ENCODE data around the gene CARD16. TPM values are rescaled to one million over a fixed set of nuclear protein-coding genes. Genes with fewer than 3 reads are reported as not detected.
"Not testable (repeated sequence)": the region's sequence is repeated elsewhere in the genome, so short reads cannot be mapped to it uniquely, and the experiment has no call there.

CARD16 gene
- total RNA-seq, 1 experiment from 2014 or later = 19.5 TPM

DNA sequence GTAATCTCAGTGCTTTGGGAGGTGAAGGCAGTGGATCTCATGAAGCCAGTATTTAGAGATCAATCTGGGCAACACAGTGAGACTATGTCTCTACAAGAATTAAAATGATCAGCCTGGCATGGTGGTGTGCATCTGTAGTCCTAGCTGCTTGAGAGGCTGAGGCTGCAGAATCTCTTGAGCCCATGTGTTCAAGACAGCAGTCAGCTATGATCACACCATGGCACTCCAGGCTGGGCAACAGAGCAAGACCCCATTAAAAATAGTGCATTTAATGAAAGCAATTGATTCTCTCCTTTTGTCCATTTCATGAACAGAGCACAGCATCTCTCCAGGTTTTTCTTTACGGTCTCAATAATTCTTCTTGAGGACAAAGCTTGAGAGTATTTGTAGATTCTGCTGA lies 11.3 kb upstream of the CARD16 start:
- no peak for DNase-seq (ENCODE audit: low read depth, low spot score)
- in situ Hi-C loops (cut with HindIII; ENCODE audit: low pct_unique_long_range_greater_than_20kb, low sequenced_read_pairs) = no loop called here

- in situ Hi-C loops (cut with HindIII; ENCODE audit: low pct_unique_long_range_greater_than_20kb, low sequenced_read_pairs) = no loop called here
- no peak for DNase-seq (ENCODE audit: low read depth, low spot score)
Observed at GRCh38 chr11:105054723-105055493, 9.8 kb upstream of the CARD16 start.

- no peak for DNase-seq (ENCODE audit: low read depth, low spot score)
- in situ Hi-C loops (cut with HindIII; ENCODE audit: low pct_unique_long_range_greater_than_20kb, low sequenced_read_pairs) = no loop called here
Observed at GRCh38 chr11:105052487-105052886, 7.4 kb upstream of the CARD16 start.

GRCh38 chr11:105051559-105051958 lies 6.4 kb upstream of the CARD16 start:
- in situ Hi-C loops (cut with HindIII; ENCODE audit: low pct_unique_long_range_greater_than_20kb, low sequenced_read_pairs) = no loop called here
- no peak for DNase-seq (ENCODE audit: low read depth, low spot score)

DNA sequence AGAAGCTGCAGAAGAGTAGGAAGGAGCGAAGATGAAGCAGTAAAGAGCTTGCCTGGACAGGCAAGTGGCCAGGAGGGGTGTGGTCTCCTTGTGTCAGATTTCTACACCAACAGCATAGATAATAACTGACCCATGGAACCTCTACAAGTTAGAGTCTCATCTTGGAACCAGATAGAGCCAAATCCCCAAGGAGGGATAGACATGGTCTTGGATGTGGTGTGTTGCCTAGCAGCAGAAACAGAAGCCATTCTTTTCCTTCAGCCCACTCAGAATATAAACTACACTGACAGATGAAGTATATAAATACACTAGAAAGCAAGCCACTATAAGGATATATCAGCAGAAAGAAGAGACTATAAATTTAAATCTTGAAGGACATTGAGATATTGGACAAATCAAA lies 4.3 kb upstream of the CARD16 start:
- in situ Hi-C loops (cut with HindIII; ENCODE audit: low pct_unique_long_range_greater_than_20kb, low sequenced_read_pairs) = no loop called here
- DNase-seq (ENCODE audit: low read depth, low spot score) = no peak

DNA sequence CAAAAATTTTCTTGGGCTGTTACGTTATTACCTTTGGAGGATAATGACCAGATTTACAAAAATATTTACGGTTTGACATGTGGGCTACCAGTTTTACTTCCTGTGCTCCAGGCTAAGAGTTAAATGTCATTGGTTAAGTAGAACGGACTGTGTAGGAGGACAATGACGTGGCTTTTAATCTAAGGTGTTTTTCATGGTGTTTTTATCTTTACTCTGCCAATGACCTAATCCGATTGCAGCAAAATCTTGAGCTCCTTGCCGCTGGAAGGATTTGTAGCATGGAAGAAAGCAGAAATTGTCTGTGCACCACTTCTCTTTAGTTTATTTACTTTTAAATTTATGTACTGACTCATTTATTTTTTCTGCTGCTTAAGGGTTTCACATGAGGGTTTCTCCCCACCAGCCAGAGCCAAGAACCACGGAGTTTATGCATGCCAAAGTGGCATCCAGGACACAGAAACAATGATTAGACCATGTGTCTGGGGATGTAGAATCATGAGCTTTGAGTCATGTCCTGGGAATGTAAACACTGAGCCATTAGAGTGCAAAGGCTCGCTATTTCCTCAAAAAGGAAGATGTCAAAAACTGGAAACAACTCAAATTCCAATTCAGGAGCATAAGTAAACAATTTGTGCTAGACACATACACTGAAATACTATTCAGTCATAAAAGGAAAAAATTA lies 1.9 kb upstream of the CARD16 start:
- DNase-seq (ENCODE audit: low read depth, low spot score) = peak; percentile 67
- in situ Hi-C loops (cut with HindIII; ENCODE audit: low pct_unique_long_range_greater_than_20kb, low sequenced_read_pairs) = no loop called here

DNA sequence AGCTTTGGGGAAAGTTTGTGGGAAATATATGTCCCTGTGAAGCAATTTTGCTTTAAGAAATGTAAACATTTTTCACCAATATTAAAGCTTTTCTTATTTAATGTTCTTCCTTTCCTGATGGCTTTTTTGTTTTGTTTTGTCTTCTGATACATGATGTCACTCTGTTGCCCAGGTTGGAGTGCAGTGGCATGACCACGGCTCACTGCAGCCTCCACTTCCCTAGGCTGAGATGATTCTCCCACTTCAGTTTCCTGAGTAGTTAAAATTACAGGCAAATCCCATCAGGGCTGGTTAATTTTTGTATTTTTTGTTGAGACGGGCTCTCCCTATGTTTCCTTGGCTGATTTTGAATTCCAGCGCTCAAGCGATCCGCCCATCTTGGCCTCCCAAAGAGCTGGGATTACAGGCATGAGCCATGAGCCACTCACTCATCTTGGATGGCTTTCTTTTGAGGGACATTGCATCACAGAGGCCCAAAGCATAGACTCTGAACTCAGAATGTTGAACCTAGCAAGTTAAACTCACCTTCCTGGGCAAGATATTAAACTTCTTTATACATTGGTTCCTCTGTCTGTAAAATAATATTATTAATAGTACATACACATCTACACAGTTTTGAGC lies 651 bp upstream of the CARD16 start:
- in situ Hi-C loops (cut with HindIII; ENCODE audit: low pct_unique_long_range_greater_than_20kb, low sequenced_read_pairs) = no loop called here

GRCh38 chr11:105042178-105042577 lies 3.0 kb downstream of the CARD16 start:
- DNase-seq (ENCODE audit: low read depth, low spot score) = no peak
- in situ Hi-C loops (cut with HindIII; ENCODE audit: low pct_unique_long_range_greater_than_20kb, low sequenced_read_pairs) = no loop called here

More for the DNA sequence above, 651 bp upstream of the CARD16 start:
- DNase-seq (ENCODE audit: low read depth, low spot score) = no peak

GRCh38 chr11:105040703-105041102 lies 4.4 kb downstream of the CARD16 start:
- DNase-seq (ENCODE audit: low read depth, low spot score) = no peak
- in situ Hi-C loops (cut with HindIII; ENCODE audit: low pct_unique_long_range_greater_than_20kb, low sequenced_read_pairs) = no loop called here

DNA sequence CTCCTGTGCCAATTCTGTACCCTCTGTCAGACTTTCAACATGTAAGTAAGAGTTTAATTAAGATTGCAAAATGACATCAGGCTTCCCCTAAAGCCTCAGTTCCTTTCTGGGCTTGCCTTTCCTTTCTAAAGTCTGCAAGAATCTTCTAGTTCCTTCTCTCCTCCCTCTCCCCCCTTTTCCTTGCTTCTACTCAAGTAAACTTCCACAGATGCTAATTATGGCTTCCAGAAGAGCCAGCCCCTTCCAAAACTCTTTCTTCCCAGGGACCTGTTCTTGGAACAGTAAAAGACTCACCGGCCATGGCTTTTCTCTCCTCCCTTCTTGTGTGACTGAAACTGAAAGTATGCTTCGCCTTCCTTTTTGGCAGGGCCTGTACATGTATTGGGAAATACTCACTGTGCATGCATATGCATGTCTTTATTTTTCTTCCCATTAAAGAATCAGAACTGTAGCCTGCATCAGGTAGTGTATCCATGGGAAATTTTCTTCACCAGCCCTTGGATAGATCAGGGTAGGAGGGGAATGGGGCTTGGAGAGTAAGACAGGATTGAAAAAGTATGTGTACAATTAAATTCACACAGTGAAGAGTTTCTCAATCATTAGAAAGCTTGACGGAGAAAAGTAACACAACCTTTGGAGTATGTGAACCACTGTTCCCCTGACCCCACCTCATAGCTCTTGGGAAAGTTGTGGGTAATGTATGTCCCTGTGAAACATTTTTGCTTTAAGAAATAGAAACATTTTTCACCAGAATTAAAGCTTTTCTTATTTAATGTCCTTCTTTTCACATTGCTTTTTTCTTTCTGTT lies 10.1 kb downstream of the CARD16 start, which contains the start of gene CASP1:
Gene CASP1 (minus strand): TSS at position 332 of the 808 bp plus-strand sequence. CDS start 31 bp downstream, at position 301.
- DNase-seq (ENCODE audit: low read depth, low spot score) = peak; percentile 33

DNA sequence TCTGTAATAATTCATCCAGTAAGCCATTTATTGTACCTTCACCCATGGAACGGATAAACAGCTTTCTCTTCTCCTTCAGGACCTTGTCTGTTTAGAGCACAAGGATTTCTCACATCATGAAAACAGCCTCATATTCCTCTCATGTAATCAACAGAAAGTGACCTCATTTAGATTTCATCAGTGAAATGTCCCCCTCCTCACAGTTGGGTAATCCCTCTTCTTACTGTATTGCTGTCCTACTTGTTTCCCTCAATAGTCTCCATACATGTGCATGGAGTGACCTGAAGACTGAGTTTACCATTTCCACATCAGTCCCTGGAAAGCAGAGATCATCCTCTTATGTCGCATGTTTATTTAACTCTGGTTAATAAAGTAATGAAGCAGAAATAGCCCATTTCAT lies 10.7 kb downstream of the CARD16 start:
- in situ Hi-C loops (cut with HindIII; ENCODE audit: low pct_unique_long_range_greater_than_20kb, low sequenced_read_pairs); DNase-seq (ENCODE audit: low read depth, low spot score): not testable (repeated sequence)

More for the DNA sequence above, 10.1 kb downstream of the CARD16 start, which contains the start of gene CASP1:
- in situ Hi-C loops (cut with HindIII; ENCODE audit: low pct_unique_long_range_greater_than_20kb, low sequenced_read_pairs) = no loop called here

DNA sequence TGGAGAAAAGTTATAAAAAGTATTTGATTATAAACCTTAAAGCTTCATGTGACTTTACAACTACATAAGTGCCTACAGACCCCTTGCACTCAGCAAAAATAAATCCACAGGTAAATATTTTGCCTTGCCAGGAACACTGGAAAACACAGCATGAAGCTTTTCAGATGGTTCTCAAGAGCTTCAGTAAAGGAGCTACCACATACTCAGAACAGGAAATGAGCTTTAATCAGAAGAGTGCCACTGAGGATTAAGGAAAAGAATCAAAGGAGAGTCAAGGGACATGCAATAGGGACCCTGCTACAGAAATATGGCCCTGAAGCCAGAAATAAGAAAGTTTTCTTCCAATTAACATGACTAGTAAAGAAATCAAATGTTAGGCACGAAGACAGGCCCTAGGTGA lies 11.4 kb downstream of the CARD16 start:
- in situ Hi-C loops (cut with HindIII; ENCODE audit: low pct_unique_long_range_greater_than_20kb, low sequenced_read_pairs) = no loop called here

DNA sequence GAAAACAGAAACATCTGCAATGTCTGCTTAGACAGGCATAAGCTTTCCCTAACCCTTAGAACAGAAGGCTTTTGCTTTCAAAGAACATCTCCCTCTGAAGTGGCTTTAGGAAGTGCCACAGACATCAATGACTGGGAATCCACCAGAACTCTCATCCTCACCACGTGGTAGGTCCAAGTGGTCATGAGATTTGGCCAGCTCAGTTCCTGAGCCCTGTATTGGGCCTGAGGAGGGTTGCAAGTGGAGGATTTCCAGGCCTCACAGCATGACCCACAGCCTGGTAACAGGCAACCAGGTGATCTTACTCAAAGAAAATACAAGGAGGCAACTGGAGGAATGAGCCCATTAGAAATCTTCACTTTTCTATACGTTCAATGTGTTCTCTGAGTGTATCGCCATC lies 11.8 kb downstream of the CARD16 start:
- no peak for DNase-seq (ENCODE audit: low read depth, low spot score)
- in situ Hi-C loops (cut with HindIII; ENCODE audit: low pct_unique_long_range_greater_than_20kb, low sequenced_read_pairs) = no loop called here

More for the DNA sequence above, 11.4 kb downstream of the CARD16 start:
- no peak for DNase-seq (ENCODE audit: low read depth, low spot score)

- in situ Hi-C loops (cut with HindIII; ENCODE audit: low pct_unique_long_range_greater_than_20kb, low sequenced_read_pairs) = no loop called here
- no peak for DNase-seq (ENCODE audit: low read depth, low spot score)
Observed at GRCh38 chr11:105032495-105032894, 12.6 kb downstream of the CARD16 start.

DNA sequence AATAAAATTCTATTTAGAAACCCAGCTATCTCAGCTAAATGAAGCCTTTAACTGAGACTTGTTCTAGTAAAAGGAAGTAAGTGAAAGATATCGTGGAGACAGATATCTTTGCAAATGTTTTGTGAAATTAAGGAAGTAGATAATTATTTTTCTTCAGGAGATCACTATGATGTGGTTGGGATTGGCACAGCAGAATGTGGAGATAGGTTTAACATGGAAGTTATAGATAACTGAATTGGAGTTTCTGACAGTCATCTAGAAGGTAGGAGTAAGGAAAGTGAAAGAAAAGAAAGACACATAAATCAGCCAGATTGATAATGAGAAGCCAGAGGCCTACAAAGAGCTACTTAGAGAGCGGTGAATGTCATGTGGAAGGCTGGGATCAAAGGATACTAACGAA lies 17.5 kb downstream of the CARD16 start:
- DNase-seq (ENCODE audit: low read depth, low spot score) = no peak
- in situ Hi-C loops (cut with HindIII; ENCODE audit: low pct_unique_long_range_greater_than_20kb, low sequenced_read_pairs) = no loop called here

DNA sequence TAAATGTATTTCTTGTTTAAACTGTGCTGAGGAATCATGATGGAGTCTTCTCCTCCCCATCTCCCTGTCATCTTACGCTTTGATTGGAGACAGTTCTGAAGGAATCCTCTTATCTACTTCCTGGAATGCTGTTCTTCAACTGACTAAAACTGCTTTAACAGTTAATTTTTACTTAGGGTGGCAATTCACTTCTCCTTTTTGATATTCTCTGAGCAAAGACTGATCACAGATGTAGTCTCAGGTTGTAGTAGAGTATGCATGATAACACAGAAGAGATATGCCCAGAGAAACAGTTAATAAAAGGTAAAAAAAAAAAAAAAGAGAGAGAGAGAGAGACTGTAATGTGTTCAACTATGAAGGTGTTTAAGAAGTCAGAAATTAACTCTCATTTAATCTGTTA lies 20.7 kb downstream of the CARD16 start:
- no peak for DNase-seq (ENCODE audit: low read depth, low spot score)
- in situ Hi-C loops (cut with HindIII; ENCODE audit: low pct_unique_long_range_greater_than_20kb, low sequenced_read_pairs) = no loop called here

GRCh38 chr11:105023003-105023402 lies 22.1 kb downstream of the CARD16 start, which contains the start of gene CASP5:
CASP5 (minus strand) TSS chr11:105023168; CDS start chr11:105023136, 32 bp downstream.
- DNase-seq (ENCODE audit: low read depth, low spot score) = no peak
- in situ Hi-C loops (cut with HindIII; ENCODE audit: low pct_unique_long_range_greater_than_20kb, low sequenced_read_pairs) = no loop called here

DNA sequence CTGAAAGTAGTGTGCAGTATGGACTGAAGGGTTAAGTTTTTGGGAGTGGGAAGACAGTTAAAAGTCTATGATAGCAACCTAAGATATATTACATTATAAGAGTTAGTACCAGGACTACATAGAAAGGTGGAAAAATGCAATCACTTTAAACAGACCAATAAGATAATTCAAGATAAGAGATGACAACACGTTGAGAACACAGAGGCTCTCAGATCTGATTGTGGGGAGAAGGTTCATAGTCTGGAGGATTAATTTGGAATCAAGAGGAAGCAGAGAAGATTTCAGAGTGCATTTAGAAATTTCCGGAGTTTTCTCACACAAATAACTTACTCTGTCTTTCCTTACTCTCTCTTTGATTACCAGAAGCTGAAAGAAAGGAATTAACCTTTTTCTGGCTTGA lies 22.6 kb downstream of the CARD16 start:
- in situ Hi-C loops (cut with HindIII; ENCODE audit: low pct_unique_long_range_greater_than_20kb, low sequenced_read_pairs) = no loop called here
- DNase-seq (ENCODE audit: low read depth, low spot score) = no peak

All from SK-MEL-5 (cell line).